ENCODE data around the gene ESM1.
"Not testable (repeated sequence)": the region's sequence is repeated elsewhere in the genome, so short reads cannot be mapped to it uniquely, and the experiment has no call there.

Gene ESM1, protein sequence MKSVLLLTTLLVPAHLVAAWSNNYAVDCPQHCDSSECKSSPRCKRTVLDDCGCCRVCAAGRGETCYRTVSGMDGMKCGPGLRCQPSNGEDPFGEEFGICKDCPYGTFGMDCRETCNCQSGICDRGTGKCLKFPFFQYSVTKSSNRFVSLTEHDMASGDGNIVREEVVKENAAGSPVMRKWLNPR

GRCh38 chr5:54985301-54986268, at the start of gene ESM1:
TSS of gene ESM1 (minus strand) at chr5:54985593. CDS start at chr5:54985517, 76 bp downstream.
- Histone ChIP-seq H3K4me1 (no peaks in the 10 kb centered on the region), H3K4me3 (no peak within 1 kb of the TSS), H3K9me3 (no peaks in the 10 kb centered on the region), H3K36me3 (replicated peaks) (no peaks in the 10 kb centered on the region), H3K27me3 (ENCODE audit: low read depth) (peaks cover 4% of the 10 kb centered on the region; the same call in 1 of the 2 replicates)
- DNase-seq (ENCODE audit: low spot score in 2 of 2) = peak in 1 of 2 experiments; percentile 8
- in situ Hi-C loops (cut with MboI; ENCODE audit: low sequenced_read_pairs) = no loop called here

DNA sequence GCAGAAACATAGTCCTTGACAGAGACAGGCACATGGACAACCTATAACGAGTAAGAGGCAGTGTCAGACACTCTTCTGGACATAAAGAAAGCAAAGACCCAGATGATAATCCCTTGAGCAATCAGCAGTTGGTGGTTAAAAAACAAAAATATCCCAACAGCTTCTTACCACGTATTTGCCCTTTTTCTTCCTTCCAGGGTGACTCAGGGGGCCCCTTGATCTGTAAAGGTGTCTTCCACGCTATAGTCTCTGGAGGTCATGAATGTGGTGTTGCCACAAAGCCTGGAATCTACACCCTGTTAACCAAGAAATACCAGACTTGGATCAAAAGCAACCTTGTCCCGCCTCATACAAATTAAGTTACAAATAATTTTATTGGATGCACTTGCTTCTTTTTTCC, 48.2 kb upstream of the ESM1 start:
- H3K4me3 ChIP-seq = no peak overlapping the region
- in situ Hi-C loops (cut with MboI; ENCODE audit: low sequenced_read_pairs) = no loop called here
- H3K9me3 ChIP-seq = no peaks in the 10 kb centered on the region
- no peaks in the 10 kb centered on the region for H3K36me3 ChIP-seq (replicated peaks)
- H3K27me3 ChIP-seq (ENCODE audit: low read depth) = no peaks in the 10 kb centered on the region
- DNase-seq (ENCODE audit: low spot score in 2 of 2) = no peak
- peaks cover 7% of the 10 kb centered on the region for H3K4me1 ChIP-seq

DNA sequence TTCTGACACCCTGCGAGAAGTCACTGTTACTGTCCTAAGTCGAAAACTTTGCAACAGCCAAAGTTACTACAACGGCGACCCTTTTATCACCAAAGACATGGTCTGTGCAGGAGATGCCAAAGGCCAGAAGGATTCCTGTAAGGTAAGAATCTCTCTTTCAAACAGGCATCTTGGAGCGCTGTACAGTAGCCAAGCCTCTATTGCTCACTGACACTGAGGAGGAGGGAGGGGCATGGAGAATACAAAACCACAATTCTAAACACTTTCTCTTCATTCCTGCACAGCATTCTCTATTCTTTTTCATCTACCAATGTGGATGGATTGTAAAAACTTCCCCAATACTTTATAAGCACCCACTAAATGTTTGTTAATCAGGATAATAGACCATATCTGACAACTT, 46.1 kb upstream of the ESM1 start:
- in situ Hi-C loops (cut with MboI; ENCODE audit: low sequenced_read_pairs) = no loop called here
- H3K9me3 ChIP-seq = no peaks in the 10 kb centered on the region
- no peaks in the 10 kb centered on the region for H3K27me3 ChIP-seq (ENCODE audit: low read depth)
- H3K36me3 ChIP-seq (replicated peaks) = no peaks in the 10 kb centered on the region
- H3K4me1 ChIP-seq = peaks cover 4% of the 10 kb centered on the region
- no peak overlapping the region for H3K4me3 ChIP-seq
- no peak for DNase-seq (ENCODE audit: low spot score in 2 of 2)

DNA sequence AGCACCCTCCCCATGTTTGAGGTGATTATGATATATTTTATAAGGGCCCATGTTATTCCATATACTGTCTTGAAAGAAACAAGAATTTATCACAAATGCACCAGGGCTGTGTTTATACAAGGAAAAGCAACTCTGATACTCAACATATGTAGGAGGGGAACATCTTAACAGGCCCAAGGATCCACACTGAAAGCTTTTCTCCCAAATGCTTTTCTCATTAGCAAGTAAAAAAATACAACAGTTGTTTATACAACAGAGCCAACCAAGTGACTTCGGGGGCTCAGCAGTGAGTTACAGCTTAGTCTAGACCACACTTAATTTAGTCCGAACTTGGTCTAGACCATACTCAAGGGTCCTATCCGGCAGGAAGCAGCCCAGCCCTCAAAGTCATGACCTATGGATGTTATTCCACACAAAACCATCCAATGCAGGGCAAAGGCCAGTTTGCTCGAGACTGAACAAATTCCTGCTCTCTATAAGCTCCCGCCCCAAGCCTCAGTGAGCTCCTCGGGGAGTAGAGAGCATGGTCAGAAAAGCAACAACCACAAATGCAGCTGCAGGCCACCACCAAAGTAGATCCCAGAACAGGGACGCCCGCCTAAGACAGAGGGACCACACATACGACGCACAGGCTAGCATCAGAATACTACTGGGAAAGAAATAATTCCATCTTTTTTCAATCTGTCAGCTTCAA, 45.4 kb upstream of the ESM1 start:
- DNase-seq (ENCODE audit: low spot score in 2 of 2) = no peak
- Histone ChIP-seq H3K36me3 (replicated peaks) (no peaks in the 10 kb centered on the region), H3K27me3 (ENCODE audit: low read depth) (no peaks in the 10 kb centered on the region), H3K4me3 (no peak overlapping the region), H3K9me3 (no peaks in the 10 kb centered on the region), H3K4me1 (no peaks in the 10 kb centered on the region)
- in situ Hi-C loops (cut with MboI; ENCODE audit: low sequenced_read_pairs) = no loop called here

DNA sequence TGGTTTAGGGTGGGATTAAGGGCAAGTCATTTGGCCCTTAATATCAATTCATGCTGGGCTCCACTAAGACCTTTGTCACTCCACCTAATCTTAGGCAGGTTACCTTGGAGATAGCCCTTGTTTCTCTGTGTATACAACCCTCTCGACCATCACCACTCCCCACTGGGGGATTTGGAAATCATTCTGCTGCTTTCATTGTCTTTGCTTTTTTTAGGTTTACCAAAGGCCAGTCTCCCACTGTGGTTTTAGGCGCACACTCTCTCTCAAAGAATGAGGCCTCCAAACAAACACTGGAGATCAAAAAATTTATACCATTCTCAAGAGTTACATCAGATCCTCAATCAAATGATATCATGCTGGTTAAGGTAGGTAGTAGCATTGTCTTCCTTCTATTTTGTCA, 44.8 kb upstream of the ESM1 start:
- no peaks in the 10 kb centered on the region for H3K9me3 ChIP-seq
- no peak for DNase-seq (ENCODE audit: low spot score in 2 of 2)
- H3K4me1 ChIP-seq = no peaks in the 10 kb centered on the region
- in situ Hi-C loops (cut with MboI; ENCODE audit: low sequenced_read_pairs) = no loop called here
- H3K4me3 ChIP-seq = no peak overlapping the region
- no peaks in the 10 kb centered on the region for H3K36me3 ChIP-seq (replicated peaks)
- no peaks in the 10 kb centered on the region for H3K27me3 ChIP-seq (ENCODE audit: low read depth)

GRCh38 chr5:55027595-55027994, 42.2 kb upstream of the ESM1 start:
- no peaks in the 10 kb centered on the region for H3K36me3 ChIP-seq (replicated peaks)
- H3K4me3 ChIP-seq = no peak overlapping the region
- no peaks in the 10 kb centered on the region for H3K9me3 ChIP-seq
- no peaks in the 10 kb centered on the region for H3K4me1 ChIP-seq
- H3K27me3 ChIP-seq (ENCODE audit: low read depth) = peaks cover 2% of the 10 kb centered on the region; the same call in 1 of the 2 replicates
- in situ Hi-C loops (cut with MboI; ENCODE audit: low sequenced_read_pairs) = no loop called here
- DNase-seq (ENCODE audit: low spot score in 2 of 2) = no peak

DNA sequence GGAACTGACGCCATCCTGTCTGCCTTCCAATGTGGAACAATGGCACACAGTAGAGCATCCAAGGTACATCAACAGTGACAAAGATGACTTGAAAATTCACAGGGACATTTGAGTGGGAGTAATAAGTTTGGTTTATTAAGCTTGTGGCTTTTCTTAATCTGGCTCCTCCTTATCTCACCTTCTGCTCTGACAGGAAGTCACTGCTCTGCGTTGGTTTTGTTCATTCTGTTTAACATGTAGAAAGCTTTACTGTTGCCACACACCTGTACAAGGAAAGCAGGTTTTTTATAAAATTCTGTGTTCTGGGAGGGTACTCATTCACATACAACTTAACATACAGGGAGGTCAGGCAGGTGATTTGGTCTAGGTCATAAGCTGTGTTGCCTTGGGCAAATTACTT, 37.1 kb upstream of the ESM1 start:
- H3K9me3 ChIP-seq = no peaks in the 10 kb centered on the region
- H3K27me3 ChIP-seq (ENCODE audit: low read depth) = peaks cover 2% of the 10 kb centered on the region; the same call in 1 of the 2 replicates
- H3K4me1 ChIP-seq = no peaks in the 10 kb centered on the region
- no peaks in the 10 kb centered on the region for H3K36me3 ChIP-seq (replicated peaks)
- no peak overlapping the region for H3K4me3 ChIP-seq
- no peak for DNase-seq (ENCODE audit: low spot score in 2 of 2)
- in situ Hi-C loops (cut with MboI; ENCODE audit: low sequenced_read_pairs) = no loop called here

DNA sequence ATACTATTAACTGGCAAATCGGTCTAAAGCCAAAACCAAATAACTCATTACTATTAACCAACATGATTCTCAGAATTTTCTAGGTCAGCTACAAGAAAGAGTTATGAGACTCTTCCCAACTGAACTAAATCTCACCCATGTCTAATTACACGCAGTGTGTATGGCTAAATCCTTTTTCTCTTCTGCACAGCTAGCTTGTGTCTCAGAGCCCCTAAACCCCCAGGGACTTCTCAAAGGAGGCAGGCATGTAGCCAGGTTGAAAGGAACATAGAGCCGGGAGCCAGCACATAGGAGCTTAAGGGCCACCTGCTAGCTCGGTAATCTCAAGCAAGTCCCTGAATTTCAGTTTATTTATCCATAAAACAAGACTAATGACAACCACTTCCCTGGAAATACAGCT, 36.4 kb upstream of the ESM1 start:
- Histone ChIP-seq H3K36me3 (replicated peaks) (no peaks in the 10 kb centered on the region), H3K27me3 (ENCODE audit: low read depth) (peaks cover 2% of the 10 kb centered on the region; the same call in 1 of the 2 replicates), H3K9me3 (no peaks in the 10 kb centered on the region), H3K4me1 (no peaks in the 10 kb centered on the region), H3K4me3 (no peak overlapping the region)
- in situ Hi-C loops (cut with MboI; ENCODE audit: low sequenced_read_pairs) = no loop called here
- DNase-seq (ENCODE audit: low spot score in 2 of 2) = no peak

GRCh38 chr5:55021410-55021809, 36.0 kb upstream of the ESM1 start:
- Histone ChIP-seq H3K36me3 (replicated peaks) (no peaks in the 10 kb centered on the region), H3K9me3 (no peaks in the 10 kb centered on the region), H3K27me3 (ENCODE audit: low read depth) (peaks cover 2% of the 10 kb centered on the region; the same call in 1 of the 2 replicates), H3K4me1 (no peaks in the 10 kb centered on the region), H3K4me3 (no peak overlapping the region)
- in situ Hi-C loops (cut with MboI; ENCODE audit: low sequenced_read_pairs) = no loop called here
- no peak for DNase-seq (ENCODE audit: low spot score in 2 of 2)

GRCh38 chr5:55010149-55010548, 24.8 kb upstream of the ESM1 start:
- H3K4me1 ChIP-seq; in situ Hi-C loops (cut with MboI; ENCODE audit: low sequenced_read_pairs); H3K36me3 ChIP-seq (replicated peaks); H3K27me3 ChIP-seq (ENCODE audit: low read depth); DNase-seq (ENCODE audit: low spot score in 2 of 2); H3K4me3 ChIP-seq; H3K9me3 ChIP-seq: not testable (repeated sequence)

GRCh38 chr5:55004729-55005128, 19.3 kb upstream of the ESM1 start:
- Histone ChIP-seq H3K4me1 (no peaks in the 10 kb centered on the region), H3K9me3 (no peaks in the 10 kb centered on the region), H3K27me3 (ENCODE audit: low read depth) (no peaks in the 10 kb centered on the region; the same call in 1 of the 2 replicates), H3K36me3 (replicated peaks) (no peaks in the 10 kb centered on the region), H3K4me3 (no peak overlapping the region)
- no peak for DNase-seq (ENCODE audit: low spot score in 2 of 2)
- in situ Hi-C loops (cut with MboI; ENCODE audit: low sequenced_read_pairs) = no loop called here

- H3K9me3 ChIP-seq = no peaks in the 10 kb centered on the region
- H3K4me3 ChIP-seq = no peak overlapping the region
- H3K4me1 ChIP-seq = no peaks in the 10 kb centered on the region
- DNase-seq (ENCODE audit: low spot score in 2 of 2) = no peak
- H3K36me3 ChIP-seq (replicated peaks) = no peaks in the 10 kb centered on the region
- H3K27me3 ChIP-seq (ENCODE audit: low read depth) = no peaks in the 10 kb centered on the region; the same call in 1 of the 2 replicates
- in situ Hi-C loops (cut with MboI; ENCODE audit: low sequenced_read_pairs) = no loop called here
These were observed 18.2 kb upstream of the ESM1 start for GRCh38 chr5:55003432-55004065.

DNA sequence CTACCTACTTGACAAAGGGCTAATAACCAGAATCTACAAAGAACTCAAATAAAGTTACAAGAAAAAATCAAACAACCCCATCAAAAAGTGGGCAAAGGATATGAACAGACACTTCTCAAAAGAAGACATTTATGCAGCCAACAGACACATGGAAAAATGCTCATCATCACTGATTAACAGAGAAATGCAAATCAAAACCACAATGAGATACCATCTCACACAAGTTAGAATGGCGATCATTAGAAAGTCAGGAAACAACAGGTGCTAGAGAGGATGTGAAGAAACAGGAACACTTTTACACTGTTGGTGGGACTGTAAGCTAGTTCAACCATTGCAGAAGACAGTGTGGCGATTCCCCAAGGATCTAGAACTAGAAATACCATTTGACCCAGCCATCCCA, 16.8 kb upstream of the ESM1 start:
- H3K27me3 ChIP-seq (ENCODE audit: low read depth); DNase-seq (ENCODE audit: low spot score in 2 of 2); in situ Hi-C loops (cut with MboI; ENCODE audit: low sequenced_read_pairs); H3K4me3 ChIP-seq; H3K4me1 ChIP-seq; H3K36me3 ChIP-seq (replicated peaks); H3K9me3 ChIP-seq: not testable (repeated sequence)

Data from HAP-1 (cell line).